ENCODE data around the gene FHIT.

- TF ChIP-seq, protein P1, sequence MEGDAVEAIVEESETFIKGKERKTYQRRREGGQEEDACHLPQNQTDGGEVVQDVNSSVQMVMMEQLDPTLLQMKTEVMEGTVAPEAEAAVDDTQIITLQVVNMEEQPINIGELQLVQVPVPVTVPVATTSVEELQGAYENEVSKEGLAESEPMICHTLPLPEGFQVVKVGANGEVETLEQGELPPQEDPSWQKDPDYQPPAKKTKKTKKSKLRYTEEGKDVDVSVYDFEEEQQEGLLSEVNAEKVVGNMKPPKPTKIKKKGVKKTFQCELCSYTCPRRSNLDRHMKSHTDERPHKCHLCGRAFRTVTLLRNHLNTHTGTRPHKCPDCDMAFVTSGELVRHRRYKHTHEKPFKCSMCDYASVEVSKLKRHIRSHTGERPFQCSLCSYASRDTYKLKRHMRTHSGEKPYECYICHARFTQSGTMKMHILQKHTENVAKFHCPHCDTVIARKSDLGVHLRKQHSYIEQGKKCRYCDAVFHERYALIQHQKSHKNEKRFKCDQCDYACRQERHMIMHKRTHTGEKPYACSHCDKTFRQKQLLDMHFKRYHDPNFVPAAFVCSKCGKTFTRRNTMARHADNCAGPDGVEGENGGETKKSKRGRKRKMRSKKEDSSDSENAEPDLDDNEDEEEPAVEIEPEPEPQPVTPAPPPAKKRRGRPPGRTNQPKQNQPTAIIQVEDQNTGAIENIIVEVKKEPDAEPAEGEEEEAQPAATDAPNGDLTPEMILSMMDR (IDR thresholded peaks at IDR 0.05): no peak
- TF ChIP-seq POLR2A (IDR thresholded peaks at IDR 0.05): no peak
These were observed 1269.9 kb downstream of the FHIT start for GRCh38 chr3:59981377-59981776.
